Measurements from ENCODE around the gene KLHL15.
"Not testable (repeated sequence)": the region's sequence is repeated elsewhere in the genome, so short reads cannot be mapped to it uniquely, and the experiment has no call there.

The KLHL15 gene

DNA sequence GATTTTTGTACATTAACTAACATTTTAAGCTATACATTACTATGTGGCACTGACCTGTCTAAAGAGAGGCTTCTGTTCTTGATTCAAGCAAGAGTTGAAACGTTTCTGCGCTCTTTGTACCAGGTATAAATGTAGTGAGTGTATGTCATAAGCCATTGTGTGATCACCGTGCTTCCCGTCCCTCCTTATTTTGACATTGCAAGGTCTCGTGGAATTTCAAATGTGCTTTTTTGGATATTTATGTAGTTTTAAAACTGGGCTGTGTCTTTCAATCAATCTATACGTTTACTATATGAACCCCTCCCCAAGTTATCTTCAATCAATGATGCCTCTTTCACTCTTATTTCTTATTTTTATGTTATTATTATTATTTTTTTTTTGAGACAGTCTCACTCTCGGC, at the start of gene KLHL15:
Gene KLHL15 (minus strand): TSS at position 101 of the 400 bp plus-strand sequence. CDS start 20,493 bp downstream, outside the sequence.
- H3K27me3 ChIP-seq (ENCODE audit: insufficient read depth, low read length), result no peaks in the 10 kb centered on the region
- no peaks in the 10 kb centered on the region for H3K4me1 ChIP-seq (ENCODE audit: insufficient read depth, low read length)
- H3K4me3 ChIP-seq (ENCODE audit: low read length), result peak within 1 kb of the TSS; percentile 96
- no peaks in the 10 kb centered on the region for H3K9me3 ChIP-seq (ENCODE audit: low read length)
- no peaks in the 10 kb centered on the region for H3K36me3 ChIP-seq (ENCODE audit: insufficient read depth, low read length)
- peak within 1 kb of the TSS; percentile 30 for H2AFZ ChIP-seq (ENCODE audit: low read depth, low read length)

GRCh38 chrX:24069877-24070276, 42.9 kb upstream of the KLHL15 start:
- H2AFZ ChIP-seq (ENCODE audit: low read depth, low read length), result no peak overlapping the region
- H3K27me3 ChIP-seq (ENCODE audit: insufficient read depth, low read length), result no peaks in the 10 kb centered on the region
- H3K9me3 ChIP-seq (ENCODE audit: low read length), result no peaks in the 10 kb centered on the region
- no peak overlapping the region for H3K4me3 ChIP-seq (ENCODE audit: low read length)
- H3K4me1 ChIP-seq (ENCODE audit: insufficient read depth, low read length), result no peaks in the 10 kb centered on the region
- H3K36me3 ChIP-seq (ENCODE audit: insufficient read depth, low read length), result peaks cover 33% of the 10 kb centered on the region

- H2AFZ ChIP-seq (ENCODE audit: low read depth, low read length), result no peak overlapping the region
- H3K4me1 ChIP-seq (ENCODE audit: insufficient read depth, low read length), result no peaks in the 10 kb centered on the region
- peaks cover 42% of the 10 kb centered on the region for H3K36me3 ChIP-seq (ENCODE audit: insufficient read depth, low read length)
- no peak overlapping the region for H3K4me3 ChIP-seq (ENCODE audit: low read length)
- H3K27me3 ChIP-seq (ENCODE audit: insufficient read depth, low read length), result no peaks in the 10 kb centered on the region
- no peaks in the 10 kb centered on the region for H3K9me3 ChIP-seq (ENCODE audit: low read length)
Observed at GRCh38 chrX:24063488-24063887, 36.5 kb upstream of the KLHL15 start.

DNA sequence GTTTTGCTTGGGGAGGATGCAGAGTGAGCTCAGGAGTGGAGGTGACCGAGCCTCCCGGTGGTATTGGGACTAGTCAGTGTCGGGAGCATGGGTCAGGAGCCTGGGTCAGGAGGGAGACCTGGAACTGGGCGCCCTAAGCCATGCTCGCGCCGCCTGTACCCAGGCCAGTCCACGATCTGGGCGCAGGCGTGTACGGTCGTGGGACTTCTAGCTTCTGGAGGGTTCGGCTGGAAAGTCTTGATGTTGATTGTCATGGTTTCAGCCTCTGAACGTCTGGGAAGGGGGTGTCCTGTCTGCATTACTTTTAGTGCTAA, 28.0 kb upstream of the KLHL15 start:
- H3K4me3 ChIP-seq (ENCODE audit: low read length), result no peak overlapping the region
- peaks cover 2% of the 10 kb centered on the region for H3K4me1 ChIP-seq (ENCODE audit: insufficient read depth, low read length)
- no peaks in the 10 kb centered on the region for H3K27me3 ChIP-seq (ENCODE audit: insufficient read depth, low read length)
- H3K36me3 ChIP-seq (ENCODE audit: insufficient read depth, low read length), result peaks cover 22% of the 10 kb centered on the region
- no peaks in the 10 kb centered on the region for H3K9me3 ChIP-seq (ENCODE audit: low read length)
- H2AFZ ChIP-seq (ENCODE audit: low read depth, low read length), result peak overlapping the region; percentile 6

GRCh38 chrX:24054182-24055042, 27.4 kb upstream of the KLHL15 start, which contains the start of gene EIF2S3:
TSS of gene EIF2S3 (plus strand) at chrX:24054956. CDS start at chrX:24054969, 13 bp downstream.
- H3K36me3 ChIP-seq (ENCODE audit: insufficient read depth, low read length), result peaks cover 16% of the 10 kb centered on the region
- peak within 1 kb of the TSS; percentile 76 for H2AFZ ChIP-seq (ENCODE audit: low read depth, low read length)
- H3K4me3 ChIP-seq (ENCODE audit: low read length), result no peak within 1 kb of the TSS
- peaks cover 2% of the 10 kb centered on the region for H3K4me1 ChIP-seq (ENCODE audit: insufficient read depth, low read length)
- no peaks in the 10 kb centered on the region for H3K27me3 ChIP-seq (ENCODE audit: insufficient read depth, low read length)
- no peaks in the 10 kb centered on the region for H3K9me3 ChIP-seq (ENCODE audit: low read length)

GRCh38 chrX:24050522-24051318, 23.7 kb upstream of the KLHL15 start:
- not testable (repeated sequence) for H3K36me3 ChIP-seq (ENCODE audit: insufficient read depth, low read length); H2AFZ ChIP-seq (ENCODE audit: low read depth, low read length); H3K4me1 ChIP-seq (ENCODE audit: insufficient read depth, low read length); H3K27me3 ChIP-seq (ENCODE audit: insufficient read depth, low read length); H3K4me3 ChIP-seq (ENCODE audit: low read length); H3K9me3 ChIP-seq (ENCODE audit: low read length)

DNA sequence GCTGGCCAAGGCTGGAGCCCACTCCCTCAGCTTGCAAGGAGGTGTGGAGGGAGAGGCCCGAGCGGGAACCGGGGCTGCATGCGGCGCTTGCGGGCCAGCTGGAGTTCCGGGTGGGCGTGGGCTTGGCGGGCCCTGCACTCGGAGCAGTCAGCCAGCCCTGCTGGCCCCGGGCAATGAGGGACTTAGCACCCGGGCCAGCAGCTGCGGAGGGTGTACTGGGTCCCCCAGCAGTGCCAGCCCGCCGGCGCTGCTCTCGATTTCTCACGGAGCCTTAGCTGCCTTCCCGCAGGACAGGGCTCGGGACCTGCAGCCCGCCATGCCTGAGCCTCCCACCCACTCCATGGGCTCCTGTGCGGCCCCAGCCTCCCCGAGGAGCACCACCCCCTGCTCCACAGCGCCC, 22.7 kb upstream of the KLHL15 start:
- not testable (repeated sequence) for H3K9me3 ChIP-seq (ENCODE audit: low read length); H3K4me3 ChIP-seq (ENCODE audit: low read length); H3K4me1 ChIP-seq (ENCODE audit: insufficient read depth, low read length); H3K27me3 ChIP-seq (ENCODE audit: insufficient read depth, low read length); H2AFZ ChIP-seq (ENCODE audit: low read depth, low read length); H3K36me3 ChIP-seq (ENCODE audit: insufficient read depth, low read length)

DNA sequence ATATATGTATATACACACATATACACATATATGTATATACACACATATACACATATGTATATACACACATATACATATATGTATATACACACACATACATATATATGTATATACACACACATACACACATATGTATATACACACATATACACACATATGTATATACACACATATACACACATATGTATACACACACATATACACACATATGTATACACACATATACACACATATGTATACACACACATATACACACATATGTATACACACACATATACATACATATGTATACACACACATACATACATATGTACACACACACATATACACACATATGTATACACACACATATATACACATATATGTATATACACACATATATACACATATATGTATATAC, 19.1 kb upstream of the KLHL15 start:
- H3K9me3 ChIP-seq (ENCODE audit: low read length), result not testable (repeated sequence)

DNA sequence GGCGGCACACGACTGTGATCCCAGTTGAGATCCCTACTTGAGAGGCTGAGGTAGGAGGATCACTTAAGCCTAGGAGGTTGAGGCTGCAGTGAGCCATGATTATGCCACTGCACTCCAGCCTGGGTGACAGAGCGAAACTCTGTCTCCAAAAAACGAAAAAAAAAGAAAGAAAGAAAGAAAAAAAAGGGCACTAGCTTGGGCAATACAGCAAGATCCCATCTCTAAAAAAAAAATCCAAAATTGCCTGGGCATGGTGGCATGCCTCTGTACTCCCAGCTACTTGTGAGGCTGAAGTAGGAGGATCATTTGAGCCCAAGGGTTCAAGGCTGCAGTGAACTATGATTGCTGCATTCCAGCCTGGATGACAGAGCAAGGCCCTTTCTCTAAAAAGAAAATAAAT, 10.7 kb upstream of the KLHL15 start:
- Histone ChIP-seq H3K4me3 (ENCODE audit: low read length) (no peak overlapping the region), H3K36me3 (ENCODE audit: insufficient read depth, low read length) (no peaks in the 10 kb centered on the region), H2AFZ (ENCODE audit: low read depth, low read length) (no peak overlapping the region), H3K27me3 (ENCODE audit: insufficient read depth, low read length) (no peaks in the 10 kb centered on the region), H3K9me3 (ENCODE audit: low read length) (no peaks in the 10 kb centered on the region), H3K4me1 (ENCODE audit: insufficient read depth, low read length) (no peaks in the 10 kb centered on the region)

More for the DNA sequence above, 19.1 kb upstream of the KLHL15 start:
- H3K4me1 ChIP-seq (ENCODE audit: insufficient read depth, low read length); H3K36me3 ChIP-seq (ENCODE audit: insufficient read depth, low read length); H3K27me3 ChIP-seq (ENCODE audit: insufficient read depth, low read length); H3K4me3 ChIP-seq (ENCODE audit: low read length); H2AFZ ChIP-seq (ENCODE audit: low read depth, low read length): not testable (repeated sequence)

DNA sequence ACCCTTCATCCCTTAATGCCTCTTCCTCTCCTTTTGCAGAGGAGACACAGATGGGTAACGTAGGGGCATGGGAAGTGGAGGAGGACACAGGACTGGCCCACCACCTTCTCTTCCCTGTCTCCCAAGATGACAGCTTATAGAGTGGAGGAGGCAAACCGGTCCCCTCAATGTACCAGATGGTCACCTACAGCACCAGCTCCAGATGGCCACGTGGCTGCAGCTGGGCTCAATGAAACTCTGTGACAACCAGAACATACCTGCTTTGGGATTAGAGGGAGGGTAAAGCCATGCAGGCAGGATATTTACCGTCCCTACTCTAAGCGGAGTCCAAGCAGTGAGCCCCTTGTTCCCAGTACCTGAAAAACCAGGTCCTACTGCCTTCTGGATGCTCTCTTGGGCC, 7.5 kb upstream of the KLHL15 start:
- H3K9me3 ChIP-seq (ENCODE audit: low read length), result no peaks in the 10 kb centered on the region
- no peak overlapping the region for H3K4me3 ChIP-seq (ENCODE audit: low read length)
- H3K36me3 ChIP-seq (ENCODE audit: insufficient read depth, low read length), result no peaks in the 10 kb centered on the region
- H3K27me3 ChIP-seq (ENCODE audit: insufficient read depth, low read length), result no peaks in the 10 kb centered on the region
- no peaks in the 10 kb centered on the region for H3K4me1 ChIP-seq (ENCODE audit: insufficient read depth, low read length)
- H2AFZ ChIP-seq (ENCODE audit: low read depth, low read length), result no peak overlapping the region

GRCh38 chrX:24030597-24030996, 3.6 kb upstream of the KLHL15 start:
- Histone ChIP-seq H3K36me3 (ENCODE audit: insufficient read depth, low read length) (no peaks in the 10 kb centered on the region), H2AFZ (ENCODE audit: low read depth, low read length) (no peak overlapping the region), H3K9me3 (ENCODE audit: low read length) (no peaks in the 10 kb centered on the region), H3K4me3 (ENCODE audit: low read length) (no peak overlapping the region), H3K4me1 (ENCODE audit: insufficient read depth, low read length) (no peaks in the 10 kb centered on the region), H3K27me3 (ENCODE audit: insufficient read depth, low read length) (no peaks in the 10 kb centered on the region)

- no peaks in the 10 kb centered on the region for H3K9me3 ChIP-seq (ENCODE audit: low read length)
- H3K4me1 ChIP-seq (ENCODE audit: insufficient read depth, low read length), result no peaks in the 10 kb centered on the region
- H2AFZ ChIP-seq (ENCODE audit: low read depth, low read length), result no peak overlapping the region
- no peak overlapping the region for H3K4me3 ChIP-seq (ENCODE audit: low read length)
- no peaks in the 10 kb centered on the region for H3K36me3 ChIP-seq (ENCODE audit: insufficient read depth, low read length)
- no peaks in the 10 kb centered on the region for H3K27me3 ChIP-seq (ENCODE audit: insufficient read depth, low read length)
Observed at GRCh38 chrX:24027985-24028384, 999 bp upstream of the KLHL15 start.

DNA sequence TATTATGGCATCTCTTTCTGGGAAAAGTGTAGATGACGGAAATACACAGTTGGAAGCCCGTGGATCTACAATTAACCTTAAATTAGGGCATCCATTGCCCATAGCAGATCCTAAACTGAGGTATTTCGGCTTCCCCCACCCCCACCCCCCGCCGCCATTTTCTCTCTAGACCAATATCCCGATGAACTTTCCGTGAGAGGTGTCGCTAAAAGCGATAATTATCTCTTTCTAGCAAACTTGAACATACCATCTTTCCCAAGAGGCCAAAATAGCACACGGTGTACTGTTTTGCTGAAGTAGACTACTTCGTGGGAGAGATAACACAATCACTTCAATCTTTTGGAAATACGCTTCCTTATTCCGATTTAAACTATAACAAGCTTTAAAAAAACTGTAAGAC, 554 bp downstream of the KLHL15 start:
- Histone ChIP-seq H3K4me3 (ENCODE audit: low read length) (peak overlapping the region; percentile 96), H3K4me1 (ENCODE audit: insufficient read depth, low read length) (no peaks in the 10 kb centered on the region), H3K9me3 (ENCODE audit: low read length) (no peaks in the 10 kb centered on the region), H3K36me3 (ENCODE audit: insufficient read depth, low read length) (no peaks in the 10 kb centered on the region), H2AFZ (ENCODE audit: low read depth, low read length) (no peak overlapping the region), H3K27me3 (ENCODE audit: insufficient read depth, low read length) (no peaks in the 10 kb centered on the region)
